ENCODE measurements around the gene MLANA. TPM values are rescaled to one million over a fixed set of nuclear protein-coding genes. Genes with fewer than 3 reads are reported as not detected.
"Not testable (repeated sequence)": the region's sequence is repeated elsewhere in the genome, so short reads cannot be mapped to it uniquely, and the experiment has no call there.

The MLANA gene
- polyA plus RNA-seq, 3 donors: 0.32 to 1.1 (median 0.75) TPM

DNA sequence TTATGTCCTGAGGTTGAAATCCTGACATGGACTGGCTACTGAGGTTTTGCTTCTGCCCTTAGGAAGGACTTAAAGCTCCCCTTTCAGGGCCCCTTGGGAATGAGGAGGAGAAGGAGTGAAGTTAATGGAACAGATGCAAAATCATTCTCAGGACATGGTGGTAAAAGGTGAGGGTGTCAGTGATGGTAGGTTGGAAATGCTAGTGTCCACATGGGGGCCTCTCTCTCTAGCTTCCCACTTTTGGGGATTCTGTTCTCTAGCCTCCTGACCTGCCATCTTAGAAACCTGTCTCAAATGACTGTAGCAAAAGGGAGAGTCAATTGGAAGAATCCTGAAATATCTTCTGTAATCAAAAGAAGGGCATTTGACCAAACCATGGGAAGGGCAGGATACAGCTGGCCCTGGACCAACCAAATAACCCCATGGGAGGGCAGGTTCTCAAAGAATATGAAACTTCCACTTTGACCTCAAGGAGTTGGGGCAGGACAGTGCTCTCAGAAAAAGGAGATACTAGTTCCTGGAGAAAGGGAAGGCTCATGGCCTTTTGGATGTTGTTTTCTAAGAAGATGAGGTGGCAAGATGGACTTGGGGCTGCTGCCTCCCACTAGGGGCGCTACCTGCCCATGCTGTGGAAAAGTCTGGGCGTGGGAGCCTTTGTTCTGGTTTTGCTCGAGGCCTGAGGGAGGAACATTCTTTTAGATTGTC lies 21.2 kb upstream of the MLANA start:
- no peak for DNase-seq (ENCODE audit: low read depth in 3 of 3, low spot score in 2 of 3)

DNA sequence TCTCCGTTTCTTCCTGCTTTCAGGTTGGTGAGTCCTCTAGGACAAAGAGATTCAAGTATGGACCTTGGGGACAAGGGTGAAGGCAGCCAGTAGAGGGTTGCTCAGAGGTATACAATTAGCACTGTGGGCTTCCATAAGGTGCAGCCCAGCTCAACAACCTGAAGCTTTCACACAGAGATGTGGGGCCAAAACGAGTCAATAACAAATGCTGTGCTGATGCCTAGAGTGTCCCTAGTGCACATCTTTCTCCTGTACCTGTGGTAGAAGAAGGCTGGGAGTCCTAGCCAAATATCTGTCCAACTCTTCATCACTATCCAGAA lies 20.7 kb upstream of the MLANA start:
- DNase-seq (ENCODE audit: low read depth in 3 of 3, low spot score in 2 of 3): no peak

DNA sequence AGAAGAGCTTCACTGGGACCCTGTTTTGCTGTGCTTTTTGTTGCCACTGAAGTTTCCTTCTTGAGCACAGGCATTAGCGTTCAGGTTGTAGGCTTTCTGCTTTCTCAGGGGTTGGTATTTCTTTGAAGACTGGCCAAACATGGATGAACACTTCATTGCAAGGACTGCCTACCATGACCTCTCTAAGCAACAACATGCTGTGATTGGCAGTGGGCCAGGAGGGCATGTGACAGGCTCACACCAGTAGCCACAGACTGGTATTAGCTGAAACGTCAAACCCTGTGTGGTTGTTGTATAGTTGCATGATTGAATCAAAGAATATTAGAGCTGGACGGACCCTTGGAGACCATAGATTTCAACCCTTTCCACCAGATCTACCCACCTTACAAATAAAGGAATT lies 20.0 kb upstream of the MLANA start:
- no peak for DNase-seq (ENCODE audit: low read depth in 3 of 3, low spot score in 2 of 3)

DNA sequence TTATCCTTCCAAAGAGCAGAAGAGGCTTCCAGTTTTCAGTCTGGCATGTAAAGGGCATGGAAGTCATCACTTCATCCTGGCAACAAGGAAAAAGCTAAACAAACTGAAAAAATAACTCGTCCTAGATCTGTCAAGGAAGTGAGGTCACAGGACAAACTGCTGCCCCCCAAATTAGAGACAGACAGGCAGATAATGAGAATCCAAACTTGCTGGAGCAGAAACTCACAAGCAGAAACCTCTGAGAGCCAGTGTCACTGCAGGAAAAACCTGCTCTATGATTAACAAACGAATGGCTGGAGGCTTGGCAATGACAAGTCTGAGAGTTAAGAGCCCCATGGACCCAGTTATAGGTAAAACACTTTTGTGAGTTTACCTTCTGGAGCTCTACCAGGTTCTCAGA lies 18.9 kb upstream of the MLANA start:
- DNase-seq (ENCODE audit: low read depth in 3 of 3, low spot score in 2 of 3): no peak

DNA sequence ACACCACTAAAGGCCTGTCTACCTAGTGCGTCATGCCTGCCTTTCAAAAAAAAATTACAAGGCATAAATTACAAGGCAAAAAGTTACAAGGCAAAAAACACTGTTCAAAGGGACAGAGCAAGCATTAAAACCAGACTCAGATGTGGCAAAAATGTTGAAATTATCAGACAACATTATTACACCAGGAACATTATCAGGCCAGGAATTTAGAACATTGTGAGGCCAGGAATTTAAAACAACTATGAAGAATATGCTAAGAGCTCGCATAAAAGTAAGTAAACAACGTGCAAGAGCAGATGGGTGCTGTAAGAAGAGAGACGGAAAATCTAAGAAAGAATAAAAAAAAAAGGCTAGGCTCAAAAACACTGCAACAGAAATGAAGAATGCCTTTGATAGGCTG lies 18.2 kb upstream of the MLANA start:
- DNase-seq (ENCODE audit: low read depth in 3 of 3, low spot score in 2 of 3): no peak

DNA sequence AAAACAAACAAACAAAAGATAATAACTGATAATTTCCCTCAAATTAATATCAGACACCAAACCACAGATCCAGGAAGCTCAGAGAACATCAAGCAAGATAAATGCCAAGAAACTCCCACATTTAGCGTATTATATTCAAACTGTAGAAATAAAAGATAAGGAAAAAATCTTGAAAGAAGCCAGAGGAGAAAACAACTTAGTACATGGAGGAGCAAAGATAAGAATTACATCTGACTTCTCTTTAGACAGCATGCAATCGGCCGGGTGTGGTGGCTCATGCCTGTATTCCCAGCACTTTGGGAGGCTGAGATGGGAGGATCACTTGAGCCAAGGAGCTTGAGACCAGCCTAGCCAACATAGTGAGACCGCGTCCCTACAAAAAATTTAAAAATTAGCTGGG lies 17.2 kb upstream of the MLANA start:
- DNase-seq (ENCODE audit: low read depth in 3 of 3, low spot score in 2 of 3): no peak

DNA sequence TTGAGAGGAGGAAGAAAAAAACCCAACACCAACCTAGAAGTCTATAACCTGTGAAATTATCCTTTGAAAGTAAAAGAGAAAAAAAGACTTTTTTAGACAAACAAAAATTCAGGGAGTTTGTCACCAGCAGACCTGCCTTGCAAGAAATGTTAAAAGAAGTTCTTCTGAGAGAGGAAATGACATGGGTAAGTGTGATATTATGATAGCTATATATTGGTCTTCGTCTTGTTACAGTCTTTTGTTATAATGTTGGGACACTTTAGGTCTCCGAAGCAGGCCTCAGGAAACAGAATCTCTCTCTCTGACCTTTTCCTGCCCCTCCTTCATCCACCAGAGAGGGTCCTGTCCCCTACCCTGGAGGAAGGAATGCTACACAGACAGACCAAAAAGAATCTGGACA lies 16.6 kb upstream of the MLANA start:
- DNase-seq (ENCODE audit: low read depth in 3 of 3, low spot score in 2 of 3): no peak

DNA sequence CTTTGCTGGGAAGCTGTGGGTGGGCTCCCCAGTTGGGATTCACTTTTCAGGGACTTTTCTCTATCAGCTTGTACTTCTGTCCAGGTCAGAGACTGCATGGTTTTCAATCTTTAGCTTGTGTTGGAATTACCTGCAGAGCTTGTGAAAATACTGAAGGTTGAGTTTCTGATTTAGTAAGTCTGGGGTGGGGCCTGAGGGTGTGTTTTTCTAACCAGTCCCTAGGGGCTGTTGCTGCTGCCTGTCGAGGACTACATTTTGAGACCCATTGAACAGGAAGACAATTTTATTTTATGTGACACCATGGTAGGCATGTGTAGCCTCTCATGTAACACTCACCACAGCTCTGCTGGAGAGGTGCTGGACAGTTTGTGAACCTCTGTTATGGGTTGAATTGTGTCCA lies 14.7 kb upstream of the MLANA start:
- no peak for DNase-seq (ENCODE audit: low read depth in 3 of 3, low spot score in 2 of 3)

DNA sequence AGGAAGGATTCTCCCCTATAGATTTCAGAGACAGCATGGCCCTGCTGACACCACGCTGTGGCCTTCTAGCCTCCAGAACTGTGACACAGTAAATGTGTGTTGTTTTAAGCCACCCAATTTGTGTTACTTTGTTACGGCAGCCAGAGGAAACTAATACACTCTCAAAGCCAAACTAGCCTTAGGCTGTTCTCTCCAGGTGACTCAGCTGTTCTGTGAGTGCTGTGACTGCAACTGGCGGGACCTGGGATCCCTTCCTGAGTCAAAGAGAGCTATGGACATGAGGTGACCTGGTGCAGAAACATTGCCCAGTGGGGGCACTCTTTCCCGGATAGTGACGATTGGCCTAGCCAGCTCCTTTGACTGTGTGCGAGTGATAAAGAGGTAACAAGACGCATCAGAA lies 14.0 kb upstream of the MLANA start:
- no peak for DNase-seq (ENCODE audit: low read depth in 3 of 3, low spot score in 2 of 3)

DNA sequence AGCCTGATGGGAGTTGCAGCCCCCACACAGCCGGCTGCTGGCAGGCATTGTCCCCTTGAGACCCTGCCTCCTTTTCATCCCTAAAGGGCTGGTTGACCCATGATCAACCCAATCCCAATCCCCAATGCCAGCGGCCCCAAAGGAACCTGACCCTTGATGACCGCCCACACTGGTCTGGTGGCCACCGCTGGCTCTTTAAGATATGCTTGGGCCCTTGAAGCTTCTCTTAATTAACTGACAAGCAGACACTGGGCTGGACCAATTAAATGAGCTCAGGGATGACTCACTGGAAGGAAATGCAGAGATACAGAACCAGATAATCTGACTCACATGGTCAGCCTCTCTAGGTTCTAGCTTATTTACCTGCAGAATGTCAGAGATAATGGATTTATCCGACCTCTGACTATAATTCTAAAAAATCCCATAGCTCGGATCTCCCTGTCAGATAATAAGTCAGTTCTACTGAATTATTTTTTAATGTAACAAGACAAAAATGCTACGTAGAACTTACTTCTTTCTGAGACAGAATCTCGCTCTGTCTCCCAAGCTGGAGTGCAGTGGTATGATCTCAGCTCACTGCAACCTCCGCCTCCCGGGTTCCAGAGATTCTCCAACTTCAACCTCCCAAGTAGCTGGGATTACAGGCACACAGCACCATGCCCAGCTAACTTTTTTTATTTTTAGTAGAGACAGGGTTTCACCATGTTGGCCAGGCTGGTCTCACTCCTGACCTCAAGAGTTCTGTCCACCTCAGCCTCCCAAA lies 11.1 kb upstream of the MLANA start:
- DNase-seq (ENCODE audit: low read depth in 3 of 3, low spot score in 2 of 3): no peak

DNA sequence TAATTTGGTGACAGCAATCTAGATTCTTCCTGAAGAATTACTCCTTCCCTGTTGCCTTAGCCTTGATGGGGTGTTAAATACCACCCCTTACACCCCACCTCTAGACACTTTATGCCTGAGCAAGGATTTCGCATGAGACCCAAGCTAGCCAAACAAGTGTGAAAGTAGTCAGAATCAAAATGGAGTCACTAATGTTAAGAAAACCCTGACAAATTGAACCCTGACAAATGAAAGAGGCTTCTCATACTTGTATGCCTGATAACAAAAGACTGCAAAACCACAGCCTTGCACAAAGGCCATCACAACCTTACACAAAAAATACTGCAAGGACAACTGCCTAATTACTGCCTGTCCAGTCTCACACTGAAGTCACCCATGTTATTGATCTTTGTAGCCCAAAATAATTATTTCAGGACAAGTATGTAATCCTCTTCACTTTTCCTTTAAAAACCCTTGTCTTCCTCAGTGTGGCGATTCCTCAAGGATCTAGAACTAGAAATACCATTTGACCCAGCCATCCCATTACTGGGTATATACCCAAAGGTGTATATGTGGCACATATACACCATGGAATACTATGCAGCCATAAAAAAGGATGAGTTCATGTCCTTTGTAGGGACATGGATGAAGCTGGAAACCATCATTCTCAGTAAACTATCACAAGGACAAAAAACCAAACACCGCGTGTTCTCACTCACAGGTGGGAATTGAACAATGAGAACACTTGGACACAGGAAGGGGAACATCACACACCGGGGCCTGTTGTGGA lies 8.3 kb upstream of the MLANA start:
- DNase-seq (ENCODE audit: low read depth in 3 of 3, low spot score in 2 of 3): not testable (repeated sequence)

DNA sequence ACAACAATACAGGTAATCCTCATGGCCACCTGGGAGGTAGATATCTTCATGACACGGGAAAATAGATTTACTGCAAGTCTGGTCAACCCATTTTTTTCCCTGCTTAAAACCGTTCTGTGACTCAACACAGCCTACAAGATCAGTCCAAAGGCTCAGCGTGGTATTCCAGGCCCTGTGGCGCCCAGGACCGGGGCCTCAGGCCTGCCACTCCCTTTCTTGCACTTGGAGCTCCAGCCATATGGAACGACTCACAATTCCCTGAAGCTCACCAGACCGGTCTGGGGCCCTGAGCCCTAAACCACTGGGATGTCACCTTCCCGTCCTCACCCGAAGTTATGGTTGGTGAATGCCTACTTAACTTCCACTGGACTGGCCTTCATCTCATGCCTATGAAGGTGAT lies 6.5 kb upstream of the MLANA start:
- no peak for DNase-seq (ENCODE audit: low read depth in 3 of 3, low spot score in 2 of 3)

DNA sequence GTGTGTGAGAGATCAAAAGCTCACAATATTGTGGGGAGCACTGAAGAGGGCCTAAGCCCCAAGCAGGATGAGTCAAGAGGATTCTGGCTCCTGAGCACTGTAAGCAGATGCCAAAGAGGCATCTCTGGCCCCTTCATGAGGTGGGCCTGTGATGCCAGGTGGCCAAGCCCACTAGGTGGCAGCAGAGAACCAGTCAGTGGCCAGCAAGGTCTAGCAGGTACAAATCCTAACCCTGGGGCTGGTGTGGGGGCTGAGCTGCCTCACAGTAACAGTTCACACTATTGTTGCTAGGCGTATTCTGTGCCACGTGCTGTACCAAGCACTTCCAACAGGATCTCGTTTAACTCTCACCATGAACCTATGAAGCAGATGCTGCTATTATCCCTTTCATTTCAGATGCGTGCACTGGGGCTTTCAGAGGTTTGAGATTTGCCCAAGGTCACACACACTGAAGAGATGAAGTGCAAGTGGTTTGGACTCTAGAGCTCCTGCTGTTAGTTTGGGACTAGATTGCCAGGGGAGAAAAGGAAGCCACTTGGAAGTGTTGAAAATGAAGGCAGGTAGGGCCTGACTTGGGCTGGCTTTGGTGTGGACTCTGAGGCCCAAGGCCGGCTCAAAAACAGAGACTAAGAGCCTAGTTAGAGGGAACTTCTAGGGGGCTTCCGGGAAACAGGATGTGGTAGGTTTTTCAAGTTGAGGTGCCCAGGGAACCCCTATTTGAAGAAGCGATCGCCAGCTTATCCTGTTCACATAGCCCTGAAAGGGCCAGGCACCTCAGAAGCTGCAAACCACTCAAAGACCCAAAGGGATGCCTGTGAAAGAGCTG lies 4.4 kb upstream of the MLANA start:
- DNase-seq (ENCODE audit: low read depth in 3 of 3, low spot score in 2 of 3): peak; percentile 47 to 57 (median 56)

DNA sequence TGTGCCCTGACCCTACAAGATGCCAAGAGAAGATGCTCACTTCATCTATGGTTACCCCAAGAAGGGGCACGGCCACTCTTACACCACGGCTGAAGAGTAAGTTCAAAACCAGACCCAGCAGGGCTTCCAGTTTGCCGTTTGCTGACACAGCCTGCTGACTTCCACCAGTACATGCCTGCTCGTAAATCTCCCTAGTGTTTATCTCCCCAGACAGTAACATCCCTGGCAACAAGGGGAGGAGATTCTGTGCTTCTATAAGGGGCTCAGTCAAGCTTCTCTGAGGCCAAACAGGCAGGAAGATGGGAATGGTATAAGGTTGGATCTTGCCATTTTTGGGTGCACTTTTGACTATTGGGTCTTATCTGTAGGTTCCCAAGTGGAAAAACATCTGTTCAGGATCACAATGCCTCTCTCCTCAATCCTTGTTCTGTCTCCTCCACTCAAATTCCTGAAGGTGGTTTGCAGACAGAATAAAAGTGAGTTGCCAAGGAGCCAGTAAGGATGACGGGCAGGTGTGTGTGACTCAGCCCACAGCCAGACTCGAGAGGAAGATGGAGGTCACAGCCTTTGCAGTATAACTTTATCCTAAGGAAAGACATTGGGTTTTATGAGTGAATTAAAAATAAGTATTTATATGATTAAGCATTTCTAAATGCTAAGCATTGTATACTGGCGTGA lies 1.9 kb downstream of the MLANA start:
- DNase-seq (ENCODE audit: low read depth in 3 of 3, low spot score in 2 of 3): peak; percentile 34 to 56 (median 47)

DNA sequence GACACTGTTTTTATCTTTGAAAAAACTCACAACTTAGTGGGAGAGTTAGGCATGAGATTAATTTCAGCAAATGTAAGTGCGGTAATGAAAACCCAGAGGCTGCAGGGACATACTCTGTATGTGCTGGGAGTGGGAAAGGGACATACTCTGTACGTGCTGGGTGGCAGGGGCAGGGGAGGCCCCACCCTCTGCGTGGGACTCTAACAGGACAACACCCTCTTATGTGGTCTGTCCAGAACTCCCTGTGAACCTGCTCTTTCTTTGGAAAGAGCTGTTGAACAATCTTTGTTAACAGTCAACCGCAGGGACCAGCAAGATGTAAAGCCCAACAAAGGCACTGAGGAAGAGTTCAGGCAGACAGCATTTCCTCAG lies 2.4 kb downstream of the MLANA start:
- DNase-seq (ENCODE audit: low read depth in 3 of 3, low spot score in 2 of 3): no peak

DNA sequence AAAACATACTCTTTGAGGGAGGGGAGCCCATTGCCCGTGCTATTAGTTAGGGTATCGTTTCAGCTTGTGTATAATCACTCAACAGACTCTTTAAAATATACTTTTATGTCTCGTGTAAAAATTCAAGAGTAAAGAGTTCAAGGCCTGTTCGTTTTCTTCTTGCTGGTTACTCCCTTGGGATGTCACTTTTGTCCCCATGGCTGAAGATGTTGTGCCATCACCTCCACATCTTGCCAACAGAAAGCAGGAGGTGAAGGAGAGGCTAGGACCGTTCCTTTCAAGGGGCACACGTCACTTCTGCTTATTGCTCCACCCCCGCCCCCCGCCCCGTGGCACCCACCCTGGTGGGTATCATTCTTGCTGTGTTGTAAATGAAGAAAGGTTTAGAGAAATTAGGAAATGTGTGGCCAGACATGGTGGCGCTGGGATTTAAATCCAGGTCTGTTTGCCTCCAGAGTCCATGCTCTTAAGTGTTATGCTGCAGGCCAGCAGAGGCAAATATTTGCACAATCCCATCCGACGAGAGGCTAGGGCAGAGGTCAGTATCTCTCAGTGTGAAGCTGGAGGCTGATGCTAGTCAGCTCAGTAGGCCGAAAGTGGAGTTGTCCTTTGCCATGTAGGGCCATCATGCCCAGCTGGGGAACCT lies 3.0 kb downstream of the MLANA start:
- DNase-seq (ENCODE audit: low read depth in 3 of 3, low spot score in 2 of 3): no peak

DNA sequence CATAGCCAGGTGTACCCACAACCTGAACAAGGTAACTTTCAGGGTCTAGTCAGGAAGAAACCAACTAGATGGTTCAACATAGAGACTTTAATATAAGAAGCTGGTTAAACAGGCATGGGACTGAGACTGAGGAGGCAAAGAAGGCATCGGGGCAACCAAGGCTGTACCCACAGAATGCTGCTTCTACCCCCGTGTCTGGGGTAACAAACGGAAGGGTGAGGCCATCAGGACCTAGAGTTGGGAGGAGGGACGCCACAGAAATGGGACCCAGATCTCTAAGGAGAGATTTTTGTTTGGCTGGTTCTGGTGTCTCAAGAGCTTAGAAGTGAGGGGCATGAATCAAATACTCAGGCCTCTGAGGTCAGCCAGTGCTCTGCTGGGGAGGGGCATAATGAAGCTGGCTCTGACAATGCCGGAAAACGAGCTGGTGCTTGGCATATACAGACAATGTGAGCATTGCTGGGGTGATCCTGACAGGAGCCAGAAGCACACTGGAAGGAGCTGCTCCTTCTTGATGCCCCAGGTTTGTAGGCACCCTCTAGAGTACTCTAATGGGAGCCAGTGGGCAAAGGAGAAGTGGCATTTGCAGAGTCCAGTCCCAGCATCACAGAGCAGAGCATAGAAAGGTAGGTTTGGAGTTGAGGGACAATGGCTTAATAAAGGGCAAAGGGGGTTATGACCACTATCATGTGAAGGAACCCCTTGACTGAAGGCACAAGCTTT lies 3.7 kb downstream of the MLANA start:
- DNase-seq (ENCODE audit: low read depth in 3 of 3, low spot score in 2 of 3): no peak

DNA sequence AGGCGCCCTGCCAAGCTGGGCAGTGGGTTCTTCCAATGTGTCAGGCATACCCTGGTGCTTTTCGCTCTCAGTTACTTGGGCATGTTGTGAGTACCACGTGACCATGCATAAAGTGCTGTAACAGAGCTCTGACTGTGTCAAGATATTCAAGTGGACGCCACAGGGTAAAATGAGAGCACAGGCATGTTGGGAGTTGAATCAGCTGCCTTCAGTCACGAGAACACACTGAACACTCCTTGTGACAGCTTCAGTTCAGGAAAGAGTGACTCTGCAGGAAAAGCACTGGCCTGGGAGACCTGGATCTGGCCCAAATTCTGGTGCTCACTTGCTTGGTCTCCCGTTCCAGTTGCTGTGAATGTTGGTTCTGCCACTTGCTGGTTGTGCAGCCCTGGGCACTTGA lies 5.1 kb downstream of the MLANA start:
- DNase-seq (ENCODE audit: low read depth in 3 of 3, low spot score in 2 of 3): no peak

DNA sequence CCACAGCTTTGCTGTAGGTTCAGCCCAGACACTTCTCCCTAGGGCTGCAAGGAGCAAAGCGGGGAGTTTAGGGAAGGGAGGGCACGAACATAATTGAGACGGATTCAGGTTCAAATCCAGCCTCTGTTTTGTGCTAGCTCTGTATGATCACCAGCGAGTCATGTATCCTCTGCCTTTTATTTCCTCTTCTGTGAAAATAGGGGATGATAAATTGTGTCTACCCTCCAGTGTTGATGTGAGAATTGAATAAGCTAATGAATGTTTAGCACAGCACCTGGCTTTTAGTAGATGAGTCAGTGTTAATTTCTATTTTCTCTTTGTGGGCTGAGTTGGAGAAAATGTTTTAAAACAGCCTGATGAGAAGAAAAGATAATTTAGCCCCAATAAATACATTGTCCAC lies 6.2 kb downstream of the MLANA start:
- DNase-seq (ENCODE audit: low read depth in 3 of 3, low spot score in 2 of 3): no peak

All from right renal cortex interstitium (tissue), 3 donors.